HG02642 (cell line): ENCODE results near the gene RPS6KB2.
"Not testable (repeated sequence)": the region's sequence is repeated elsewhere in the genome, so short reads cannot be mapped to it uniquely, and the experiment has no call there.

Experiments
- ATAC-seq: cut with Tn5 transposase; IDR thresholded peaks from one replicate; pipeline ENCODE4 v1.9.1; 2021; ENCODE audit warnings: mild to moderate bottlenecking; ENCODE audit not compliant: unreplicated experiment, poor library complexity

Gene RPS6KB2

DNA sequence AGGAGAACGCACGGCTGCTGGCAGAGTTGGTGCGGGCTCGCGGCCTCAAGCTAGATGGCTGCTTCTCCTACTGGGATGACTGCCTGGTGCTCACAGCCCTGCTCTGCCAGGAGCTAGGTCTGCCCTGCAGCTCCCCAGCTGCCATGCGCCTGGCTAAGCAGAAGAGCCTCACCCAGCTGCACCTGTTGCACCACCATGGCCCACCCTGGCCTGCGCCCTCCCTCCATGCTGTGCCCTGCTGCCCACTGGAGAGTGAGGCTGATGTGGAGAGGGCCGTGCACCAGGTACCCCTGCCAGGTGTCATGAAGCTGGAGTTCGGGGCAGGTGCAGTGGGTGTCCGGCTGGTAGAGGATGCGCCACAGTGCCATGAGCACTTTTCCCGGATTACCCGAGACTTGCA is 4.8 kb upstream of the RPS6KB2 start:
- no peak for ATAC-seq

DNA sequence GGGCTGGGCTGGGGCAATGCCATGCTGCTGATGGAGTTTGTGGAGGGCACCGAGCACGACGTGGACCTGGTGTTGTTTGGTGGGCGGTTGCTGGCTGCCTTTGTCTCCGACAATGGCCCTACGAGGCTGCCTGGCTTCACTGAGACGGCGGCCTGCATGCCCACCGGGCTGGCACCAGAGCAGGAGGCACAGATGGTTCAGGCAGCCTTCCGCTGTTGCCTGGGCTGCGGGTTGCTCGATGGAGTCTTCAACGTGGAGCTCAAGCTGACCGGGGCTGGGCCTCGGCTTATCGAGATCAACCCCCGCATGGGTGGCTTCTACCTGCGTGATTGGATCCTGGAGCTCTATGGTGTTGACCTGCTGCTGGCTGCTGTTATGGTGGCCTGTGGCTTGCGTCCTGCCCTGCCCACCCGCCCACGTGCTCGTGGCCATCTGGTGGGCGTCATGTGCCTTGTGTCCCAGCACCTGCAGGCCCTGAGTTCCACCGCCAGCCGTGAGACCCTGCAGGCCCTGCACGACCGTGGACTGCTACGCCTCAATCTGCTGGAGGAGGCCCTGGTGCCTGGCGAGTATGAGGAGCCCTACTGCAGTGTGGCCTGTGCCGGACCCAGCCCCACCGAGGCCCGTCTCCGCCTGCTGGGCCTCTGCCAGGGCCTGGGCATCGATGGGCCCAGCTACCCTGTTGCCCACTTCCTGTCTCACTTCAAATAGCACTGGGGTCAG is 4.2 kb upstream of the RPS6KB2 start:
- ATAC-seq = no peak

DNA sequence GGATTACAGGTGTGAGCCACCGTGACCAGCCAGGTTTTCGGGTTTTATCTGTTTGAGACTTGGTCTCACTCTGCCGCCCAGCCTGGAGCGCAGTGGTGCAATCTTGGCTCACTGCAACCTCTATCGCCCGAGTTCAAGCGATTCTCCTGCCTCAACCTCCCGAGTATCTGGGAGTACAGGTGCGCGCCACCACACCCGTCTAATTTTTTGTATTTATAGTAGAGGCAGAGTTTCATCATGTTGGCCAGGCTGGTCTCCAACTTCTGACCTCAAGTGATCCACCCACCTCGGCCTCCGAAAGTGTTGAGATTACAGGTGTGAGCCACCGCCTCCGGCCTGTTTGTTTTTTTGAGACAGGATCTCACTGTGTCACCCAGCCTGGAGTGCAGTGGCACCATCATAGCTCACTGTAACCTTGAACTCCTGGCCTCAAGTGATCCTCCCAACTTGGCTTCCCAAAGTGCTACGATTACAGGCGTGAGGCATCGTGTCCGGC is 882 bp upstream of the RPS6KB2 start:
- ATAC-seq = not testable (repeated sequence)

DNA sequence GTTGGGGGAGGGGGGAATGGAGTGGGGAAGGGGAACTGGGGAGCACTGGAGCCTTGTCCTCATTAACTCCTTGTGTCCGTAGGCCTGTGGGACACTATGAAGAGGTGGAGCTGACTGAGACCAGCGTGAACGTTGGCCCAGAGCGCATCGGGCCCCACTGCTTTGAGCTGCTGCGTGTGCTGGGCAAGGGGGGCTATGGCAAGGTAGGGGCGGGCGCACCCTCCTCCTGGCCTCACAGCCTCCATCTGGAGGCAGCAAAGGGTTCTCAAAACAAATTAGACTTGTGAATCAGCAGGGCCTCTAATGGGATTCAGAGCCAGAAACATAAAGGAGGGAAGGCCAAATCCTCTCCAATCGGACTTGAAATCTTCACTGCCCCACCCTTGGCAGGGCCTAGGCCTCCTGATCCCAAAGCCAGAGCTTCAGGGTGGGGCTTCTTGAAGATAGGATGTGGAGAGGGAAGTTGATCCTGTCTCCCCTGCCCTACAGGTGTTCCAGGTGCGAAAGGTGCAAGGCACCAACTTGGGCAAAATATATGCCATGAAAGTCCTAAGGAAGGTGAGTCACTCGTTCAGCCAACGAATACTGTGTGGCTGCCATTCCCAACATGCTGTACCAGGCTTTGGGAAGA is 859 bp downstream of the RPS6KB2 start:
- no peak for ATAC-seq

DNA sequence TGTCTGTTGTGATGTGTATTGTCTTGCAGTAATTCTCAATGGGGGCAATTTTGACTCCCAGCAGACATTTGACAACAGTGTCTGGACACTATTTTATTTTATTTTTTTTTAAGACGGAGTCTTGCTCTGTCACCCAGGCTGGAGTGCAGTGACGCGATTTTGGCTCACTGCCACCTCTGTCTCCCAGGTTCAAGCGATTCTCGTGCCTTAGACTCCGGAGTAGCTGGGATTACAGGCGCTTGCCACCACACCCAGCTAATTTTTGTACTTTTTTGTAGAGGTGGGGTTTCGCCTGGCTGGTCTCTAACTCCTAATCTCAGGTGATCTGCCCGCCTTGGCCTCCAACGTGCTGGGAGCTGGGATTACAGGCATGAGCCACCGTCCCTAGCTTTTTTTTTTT is 1.4 kb downstream of the RPS6KB2 start:
- ATAC-seq = no peak

DNA sequence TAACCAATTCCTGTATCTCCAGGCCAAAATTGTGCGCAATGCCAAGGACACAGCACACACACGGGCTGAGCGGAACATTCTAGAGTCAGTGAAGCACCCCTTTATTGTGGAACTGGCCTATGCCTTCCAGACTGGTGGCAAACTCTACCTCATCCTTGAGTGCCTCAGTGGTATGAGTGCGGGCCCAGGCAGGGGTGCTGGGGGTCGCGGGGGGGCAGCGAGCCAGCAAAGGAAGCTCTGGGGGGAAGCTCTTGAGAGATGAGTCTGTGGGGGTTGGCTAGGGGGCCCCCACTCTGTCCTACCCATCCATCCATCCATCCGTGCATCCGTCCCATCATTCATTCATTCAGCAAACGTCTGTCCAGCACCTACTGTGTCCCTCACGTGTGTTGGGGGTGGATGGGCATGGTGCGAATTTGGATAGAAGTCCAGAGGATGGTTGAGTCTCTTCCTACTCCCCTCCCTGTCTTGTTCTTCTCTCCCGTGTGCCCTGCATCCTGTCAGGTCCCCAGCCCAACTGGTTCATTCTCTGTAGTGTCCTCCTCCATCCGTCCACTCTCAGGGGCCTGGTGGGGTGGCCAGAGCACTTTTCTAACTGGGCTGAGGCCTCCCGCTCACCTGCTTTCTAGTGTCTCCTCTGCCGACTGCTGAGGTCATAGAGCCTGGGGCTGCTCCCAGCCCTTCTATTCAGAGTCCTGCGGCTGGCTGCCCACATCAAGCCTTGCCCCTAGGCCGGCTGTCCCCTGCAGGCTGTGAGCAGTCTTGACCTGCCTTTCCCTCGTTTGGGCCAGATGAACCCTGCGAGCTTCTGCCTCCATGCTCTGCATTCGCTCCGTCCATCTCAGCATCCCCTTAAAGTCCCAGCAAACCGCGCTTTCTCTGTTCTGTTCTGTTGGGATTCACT is 3.3 kb downstream of the RPS6KB2 start:
- ATAC-seq = no peak

DNA sequence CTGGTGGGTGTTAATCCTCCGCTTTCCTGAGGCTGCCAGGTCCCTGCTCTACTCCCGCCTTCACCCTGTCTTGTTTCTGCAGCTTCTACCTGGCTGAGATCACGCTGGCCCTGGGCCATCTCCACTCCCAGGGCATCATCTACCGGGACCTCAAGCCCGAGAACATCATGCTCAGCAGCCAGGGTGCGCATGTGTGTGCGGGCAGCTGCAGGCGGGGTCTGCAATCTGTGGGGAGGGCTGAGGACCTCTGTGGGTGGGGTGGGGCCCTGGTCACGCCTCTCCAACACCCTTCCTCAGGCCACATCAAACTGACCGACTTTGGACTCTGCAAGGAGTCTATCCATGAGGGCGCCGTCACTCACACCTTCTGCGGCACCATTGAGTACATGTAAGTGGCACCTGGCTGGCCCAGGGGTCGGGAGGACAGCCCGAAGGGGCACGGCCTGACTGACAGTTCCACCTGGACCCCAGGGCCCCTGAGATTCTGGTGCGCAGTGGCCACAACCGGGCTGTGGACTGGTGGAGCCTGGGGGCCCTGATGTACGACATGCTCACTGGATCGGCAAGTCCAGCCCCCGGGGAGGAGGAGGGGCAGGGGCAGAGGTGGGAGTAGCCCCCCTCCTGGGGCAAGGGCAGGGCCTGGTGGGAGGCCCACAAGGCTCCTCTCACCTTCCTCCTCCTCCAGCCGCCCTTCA is 4.5 kb downstream of the RPS6KB2 start:
- no peak for ATAC-seq

DNA sequence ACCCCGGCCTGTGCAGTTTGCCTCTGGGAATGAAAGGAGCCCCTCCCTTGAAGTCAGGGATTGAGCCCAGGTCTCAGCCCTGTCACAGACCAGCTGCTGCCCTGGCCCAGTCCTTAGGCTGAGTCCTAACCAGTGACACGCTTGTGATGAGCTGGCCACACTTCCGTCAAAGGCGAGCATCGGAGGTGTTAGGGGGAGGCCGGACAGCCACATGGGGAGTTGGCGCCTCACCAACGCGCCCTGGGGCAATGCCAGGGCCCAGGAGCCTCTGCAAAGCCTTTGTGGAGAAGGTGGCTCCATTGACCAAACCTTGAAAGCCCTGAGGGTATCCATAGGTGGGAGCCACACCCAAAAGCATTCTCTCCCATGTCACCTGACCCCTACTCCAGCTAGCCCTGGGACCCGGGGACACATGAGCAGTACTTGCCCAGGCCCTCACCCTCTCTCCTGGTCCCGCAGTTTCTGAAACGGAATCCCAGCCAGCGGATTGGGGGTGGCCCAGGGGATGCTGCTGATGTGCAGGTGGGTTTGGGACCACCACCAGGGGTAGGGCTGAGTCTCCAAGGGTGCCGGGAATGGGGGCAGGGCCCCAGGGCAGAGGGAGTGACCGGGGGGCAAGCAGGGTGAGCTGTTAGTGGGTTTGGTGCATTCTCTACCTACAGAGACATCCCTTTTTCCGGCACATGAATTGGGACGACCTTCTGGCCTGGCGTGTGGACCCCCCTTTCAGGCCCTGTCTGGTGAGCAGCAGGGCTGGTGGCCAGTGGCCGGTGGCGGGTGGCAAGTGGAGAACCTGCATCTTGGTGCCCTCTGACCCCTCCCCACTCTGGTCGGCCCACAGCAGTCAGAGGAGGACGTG is 5.5 kb downstream of the RPS6KB2 start:
- ATAC-seq = no peak

DNA sequence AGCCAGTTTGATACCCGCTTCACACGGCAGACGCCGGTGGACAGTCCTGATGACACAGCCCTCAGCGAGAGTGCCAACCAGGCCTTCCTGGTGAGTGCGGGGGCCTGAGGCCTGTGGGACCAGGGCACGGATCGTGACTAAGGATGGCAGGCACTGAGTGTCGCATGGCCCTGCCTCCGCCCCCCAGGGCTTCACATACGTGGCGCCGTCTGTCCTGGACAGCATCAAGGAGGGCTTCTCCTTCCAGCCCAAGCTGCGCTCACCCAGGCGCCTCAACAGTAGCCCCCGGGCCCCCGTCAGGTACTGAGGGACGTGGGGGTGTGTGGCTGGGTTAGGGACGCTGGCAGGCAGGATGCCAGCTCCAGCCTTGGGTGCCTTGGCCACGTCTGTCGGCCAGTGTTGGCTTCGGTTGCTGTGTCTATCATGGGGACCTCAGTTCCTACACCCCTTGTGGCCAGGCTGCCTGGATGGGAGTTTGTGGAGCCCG is 6.1 kb downstream of the RPS6KB2 start:
- no peak for ATAC-seq

DNA sequence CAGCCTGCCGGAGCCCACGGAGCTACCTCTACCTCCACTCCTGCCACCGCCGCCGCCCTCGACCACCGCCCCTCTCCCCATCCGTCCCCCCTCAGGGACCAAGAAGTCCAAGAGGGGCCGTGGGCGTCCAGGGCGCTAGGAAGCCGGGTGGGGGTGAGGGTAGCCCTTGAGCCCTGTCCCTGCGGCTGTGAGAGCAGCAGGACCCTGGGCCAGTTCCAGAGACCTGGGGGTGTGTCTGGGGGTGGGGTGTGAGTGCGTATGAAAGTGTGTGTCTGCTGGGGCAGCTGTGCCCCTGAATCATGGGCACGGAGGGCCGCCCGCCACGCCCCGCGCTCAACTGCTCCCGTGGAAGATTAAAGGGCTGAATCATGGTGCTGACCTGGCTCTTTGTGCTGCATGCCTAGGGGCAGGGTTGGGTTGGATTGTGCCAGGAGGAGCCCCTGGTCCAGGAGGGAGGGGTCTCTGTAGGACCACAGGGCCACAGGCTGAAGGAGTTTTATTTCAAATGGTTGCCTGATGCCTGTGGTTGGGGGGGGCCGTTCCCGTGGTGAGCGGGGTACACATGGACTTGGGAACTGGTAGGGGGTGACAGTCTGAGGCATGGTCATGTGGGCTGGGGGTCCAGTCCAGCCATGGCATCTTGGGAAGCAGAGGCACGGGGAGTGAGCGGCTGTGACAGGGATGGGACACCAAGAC is 6.9 kb downstream of the RPS6KB2 start:
- no peak for ATAC-seq

DNA sequence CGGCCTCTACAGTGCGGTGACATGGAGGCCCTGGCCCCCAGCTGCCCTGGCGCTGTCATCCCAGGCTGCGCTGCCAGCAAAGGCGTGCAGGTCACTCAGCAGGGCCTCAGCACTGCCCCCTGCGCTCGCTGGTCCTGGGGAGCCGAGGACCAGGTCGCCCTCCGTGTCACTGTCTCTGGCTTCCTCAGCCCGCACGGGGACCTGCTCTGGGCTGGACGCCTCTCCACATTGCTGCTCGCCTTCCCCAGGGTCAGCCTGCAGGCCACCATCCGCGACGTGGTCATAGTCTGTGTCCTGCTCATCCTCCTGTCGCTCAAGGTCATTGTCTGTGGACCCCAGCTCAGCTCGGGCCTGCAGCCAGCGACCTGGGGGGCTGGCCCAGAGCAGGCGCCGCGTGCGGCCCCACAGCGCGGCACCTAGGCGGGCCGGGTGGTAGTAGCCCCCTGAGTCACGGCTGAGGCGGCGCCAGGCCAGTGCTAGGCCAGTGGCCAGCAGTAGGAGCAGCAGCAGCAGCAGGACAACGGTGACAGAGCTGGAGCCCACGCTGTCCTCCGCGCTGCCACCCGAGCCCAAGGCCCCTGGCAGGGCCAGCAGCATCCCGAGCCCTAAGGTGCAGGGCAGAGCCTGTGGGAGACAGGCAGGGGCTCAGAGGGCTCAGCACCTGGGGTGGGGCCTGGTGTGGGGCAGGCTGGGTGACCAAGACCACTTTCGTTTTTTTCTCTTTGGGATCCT is 7.6 kb downstream of the RPS6KB2 start:
- no peak for ATAC-seq

DNA sequence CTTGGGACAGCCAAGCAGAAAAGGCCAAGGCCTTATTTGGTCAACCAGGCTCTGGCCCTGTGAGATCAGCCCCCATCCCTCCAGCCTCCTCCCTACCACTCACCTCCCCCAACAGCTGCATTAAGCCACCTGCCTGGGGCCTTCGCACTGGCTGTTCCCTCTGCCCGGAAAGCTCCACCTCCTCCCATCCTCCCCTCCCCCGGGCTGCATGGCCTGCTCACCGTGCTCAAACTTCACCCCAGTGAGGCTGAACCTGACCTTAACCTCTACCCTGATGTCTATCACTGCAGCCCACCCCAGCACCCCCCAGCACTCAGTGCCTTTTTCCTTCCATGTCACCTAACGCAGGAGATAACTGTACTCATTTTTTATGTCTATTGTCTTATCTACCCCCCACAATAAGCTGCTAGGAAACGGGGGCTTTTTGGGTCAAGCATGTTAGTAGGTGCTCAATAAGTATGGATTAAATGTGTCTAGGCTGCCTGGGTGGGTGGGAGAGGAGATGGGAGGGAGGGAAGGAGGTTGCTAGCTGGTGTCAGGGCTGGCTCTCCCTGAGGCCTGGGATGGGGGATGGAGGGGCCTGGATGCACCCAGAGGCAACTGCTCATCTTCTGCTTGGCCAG is 8.3 kb downstream of the RPS6KB2 start:
- ATAC-seq = peak; percentile 32

DNA sequence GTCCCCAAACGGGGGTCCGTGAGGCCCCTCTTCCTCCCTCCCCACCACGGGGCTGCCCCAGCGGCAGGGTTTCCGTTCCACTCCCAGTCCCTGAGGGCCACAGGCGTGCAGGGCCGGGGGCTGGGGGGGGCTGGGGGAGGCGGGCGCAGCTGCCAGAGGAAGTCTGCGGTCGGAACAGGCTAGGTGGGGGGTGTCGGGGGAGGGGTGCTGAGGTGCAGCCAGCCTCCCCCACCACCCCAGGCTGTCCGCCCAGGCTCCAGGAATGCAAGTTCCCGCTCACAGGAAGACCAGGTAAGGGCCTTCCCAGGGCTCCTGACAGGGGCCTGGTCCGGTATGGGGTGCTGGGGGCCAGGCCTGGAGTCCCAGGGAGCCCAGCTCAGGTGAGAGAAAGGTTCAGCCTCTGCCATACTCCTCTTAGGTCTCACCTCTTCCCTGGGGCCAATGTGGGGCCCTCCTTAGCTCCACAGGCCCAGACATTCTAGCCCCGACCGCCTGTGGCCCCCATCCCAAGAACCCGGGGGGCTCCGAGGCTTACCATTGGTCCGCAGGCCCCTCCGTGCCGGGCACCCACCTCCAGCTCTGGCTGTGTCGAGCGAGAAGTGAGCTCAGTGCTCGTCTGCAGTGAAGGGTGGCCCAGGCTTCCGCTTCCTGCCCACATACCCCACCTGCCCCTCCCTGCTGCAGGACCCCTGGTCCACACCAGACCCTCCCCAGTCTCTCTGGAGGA is 9.0 kb downstream of the RPS6KB2 start, which contains the start of gene PTPRCAP:
Gene PTPRCAP, minus strand, starts transcription at position 601 of the 727 bp plus-strand sequence. Its CDS starts 63 bp downstream, at position 538.
- peak; percentile 34 for ATAC-seq

DNA sequence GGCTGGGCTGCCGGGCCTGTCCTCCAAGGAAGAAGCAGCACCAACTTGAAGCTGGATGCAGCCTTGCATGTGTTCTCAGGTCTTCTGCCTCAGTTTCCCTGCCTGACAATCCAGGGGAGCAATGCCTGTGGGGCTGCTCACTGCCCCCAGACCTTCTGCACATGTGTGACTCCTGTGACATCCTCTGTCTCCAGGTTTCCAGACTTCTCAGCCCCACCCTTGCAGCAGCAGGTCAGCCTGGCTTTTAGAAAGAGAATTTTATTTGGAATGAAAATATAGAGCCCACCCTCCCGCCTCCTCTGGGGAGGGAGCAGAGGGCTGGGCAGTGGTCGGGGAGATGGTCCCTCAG is 9.5 kb downstream of the RPS6KB2 start:
- no peak for ATAC-seq

DNA sequence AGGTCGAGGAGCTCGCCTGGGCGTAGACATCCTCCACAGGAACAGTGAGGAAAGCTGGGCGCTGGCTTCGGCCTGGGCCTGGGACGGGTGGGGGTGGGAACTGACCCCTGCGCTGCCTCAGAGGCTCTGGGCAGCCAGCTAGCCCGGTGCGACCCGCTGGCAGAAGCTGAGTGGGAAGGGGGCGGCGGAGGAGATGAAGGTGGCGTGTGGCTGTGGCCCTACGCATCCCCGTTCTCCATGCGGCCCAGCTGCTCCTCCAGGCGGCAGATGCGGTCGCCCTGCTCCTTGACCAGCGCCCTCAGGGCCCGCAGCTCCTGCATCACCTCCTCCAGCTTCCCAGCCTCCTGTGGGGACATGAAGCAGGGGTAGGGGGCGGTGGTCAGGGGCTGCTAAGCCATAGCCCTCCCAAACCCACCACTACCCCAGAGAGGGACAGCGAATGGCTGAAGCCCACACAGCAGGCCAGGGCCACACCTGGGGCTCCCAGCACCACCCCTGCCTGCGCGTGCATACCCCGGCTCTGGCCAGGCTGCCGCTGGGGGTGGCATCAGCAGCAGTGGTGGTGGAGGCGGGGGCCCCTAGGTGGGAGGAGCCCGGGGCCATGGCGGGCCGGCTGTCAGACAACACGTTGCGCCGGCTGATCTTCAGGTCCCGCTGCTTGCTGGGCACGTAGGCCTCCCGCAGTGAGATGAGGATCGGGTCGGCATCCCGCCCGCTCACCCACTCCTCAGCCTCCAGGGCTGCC is 10.0 kb downstream of the RPS6KB2 start:
- ATAC-seq = no peak
